Activated CD4-positive, CD25-positive, alpha-beta regulatory T cell treated with anti-CD3 and anti-CD28 coated beads, Interleukin-2, amount 50 U/mL, for 16 hours (primary cell): ENCODE results near the gene SUSD5.

ENCODE experiments used
- DNase-seq: peaks from one replicate; pipeline ENCODE4 v3.0.0-alpha.2; 2020; ENCODE audit warnings: low read depth, low spot score

Gene SUSD5

GRCh38 chr3:33218446-33219174 lies at the start of gene SUSD5:
TSS of gene SUSD5 (minus strand) at chr3:33218810. CDS start at chr3:33218797, 13 bp downstream.
- DNase-seq = no peak

- DNase-seq = no peak
Measured at GRCh38 chr3:33260104-33260503, 41.5 kb upstream of the SUSD5 start.

DNA sequence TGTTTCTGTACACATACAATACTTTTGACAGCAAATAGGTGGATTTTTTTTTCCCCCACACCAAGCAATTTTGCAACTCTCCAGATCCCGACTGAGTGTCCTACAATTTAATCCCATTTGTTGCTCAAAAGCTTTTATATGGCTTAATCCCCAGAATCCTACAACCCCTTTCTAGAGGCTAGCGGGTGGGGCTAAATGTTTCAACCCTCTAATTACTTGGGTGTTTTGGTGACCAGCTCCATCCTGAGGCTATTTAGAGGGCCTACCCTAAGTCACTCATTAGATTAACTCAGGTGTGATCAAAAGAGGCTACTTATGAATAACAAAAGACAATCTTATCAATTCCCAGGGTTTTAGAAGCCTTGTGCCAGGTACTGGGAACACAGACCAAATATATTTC lies 37.6 kb upstream of the SUSD5 start:
- DNase-seq = no peak

DNA sequence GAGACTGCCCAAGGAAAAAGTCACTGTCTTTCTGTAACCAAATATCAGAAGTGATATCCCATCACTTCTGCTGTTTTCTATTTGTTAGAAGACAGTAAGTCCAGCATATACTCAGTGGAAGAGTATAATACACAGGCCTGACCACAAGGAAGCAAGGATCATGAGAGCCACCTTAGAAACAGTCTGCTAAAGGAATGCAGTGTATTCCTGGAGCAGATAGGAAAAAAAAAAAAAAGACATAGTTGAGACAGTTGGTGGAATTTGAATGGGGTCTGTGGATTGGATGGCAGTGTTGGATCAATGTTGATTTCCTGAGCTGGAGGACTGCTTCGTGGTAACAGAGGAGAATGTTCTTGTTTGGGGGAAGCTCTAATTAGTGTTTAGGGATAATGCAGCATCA lies 32.1 kb upstream of the SUSD5 start:
- no peak for DNase-seq

GRCh38 chr3:33246786-33247185 lies 28.2 kb upstream of the SUSD5 start:
- no peak for DNase-seq

DNA sequence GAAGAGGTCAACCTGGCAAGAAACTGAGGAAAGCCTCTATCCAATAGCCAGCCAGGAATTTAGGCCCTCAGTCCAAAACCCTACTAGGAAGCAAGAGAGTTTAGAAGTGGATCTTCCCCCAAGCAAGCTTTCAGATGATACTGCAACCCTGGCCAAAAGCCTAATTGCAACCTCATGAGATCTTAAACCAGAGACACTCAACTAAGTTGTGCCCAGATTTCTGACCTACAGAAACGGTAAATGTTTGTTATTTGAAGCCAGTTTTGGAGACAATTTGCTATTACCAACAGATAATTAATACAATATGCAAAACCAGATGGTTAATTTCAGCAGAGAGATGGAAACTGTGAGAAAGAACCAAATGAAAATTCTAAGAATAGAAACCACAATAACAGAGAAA lies 21.7 kb upstream of the SUSD5 start:
- DNase-seq = no peak

DNA sequence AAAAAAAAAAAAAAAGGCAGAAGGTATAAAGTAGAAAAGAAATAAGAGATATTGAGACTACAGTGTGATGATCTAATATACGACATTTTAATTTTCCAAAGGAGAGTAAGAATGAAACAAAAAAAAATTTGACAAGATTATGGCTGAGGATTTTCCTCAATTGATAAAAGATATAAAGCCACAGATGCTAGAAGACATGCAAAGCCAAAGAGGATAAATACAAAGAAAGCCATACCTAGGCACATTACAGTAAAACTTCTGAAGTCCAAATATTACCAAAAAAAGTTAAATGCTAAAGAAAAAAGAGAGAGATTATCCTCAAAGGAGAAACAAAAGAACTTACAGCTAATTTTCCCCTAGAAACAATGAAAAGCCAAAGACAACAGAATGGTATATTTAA lies 20.3 kb upstream of the SUSD5 start:
- DNase-seq = no peak

DNA sequence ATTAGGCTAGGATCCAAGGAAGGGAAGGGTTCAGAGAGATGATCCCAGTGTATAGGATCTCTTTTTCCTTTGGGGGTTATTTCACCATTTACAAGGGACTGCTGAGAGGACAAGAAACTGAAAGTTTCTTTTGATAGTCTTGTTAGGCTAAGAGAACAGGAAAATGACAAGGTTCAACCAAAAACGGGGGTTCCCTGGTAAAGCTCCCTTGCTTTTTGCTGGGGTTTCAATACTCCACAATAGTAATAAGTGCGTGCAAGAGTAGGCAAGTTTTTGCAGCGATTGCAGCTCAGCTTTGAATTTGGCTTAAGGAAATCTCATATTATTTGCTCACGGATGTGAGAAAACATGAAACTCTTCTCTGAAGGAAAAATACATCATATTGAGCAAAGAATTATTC lies 18.8 kb upstream of the SUSD5 start:
- no peak for DNase-seq

- DNase-seq = no peak
Measured at GRCh38 chr3:33236005-33236404, 17.4 kb upstream of the SUSD5 start.

DNA sequence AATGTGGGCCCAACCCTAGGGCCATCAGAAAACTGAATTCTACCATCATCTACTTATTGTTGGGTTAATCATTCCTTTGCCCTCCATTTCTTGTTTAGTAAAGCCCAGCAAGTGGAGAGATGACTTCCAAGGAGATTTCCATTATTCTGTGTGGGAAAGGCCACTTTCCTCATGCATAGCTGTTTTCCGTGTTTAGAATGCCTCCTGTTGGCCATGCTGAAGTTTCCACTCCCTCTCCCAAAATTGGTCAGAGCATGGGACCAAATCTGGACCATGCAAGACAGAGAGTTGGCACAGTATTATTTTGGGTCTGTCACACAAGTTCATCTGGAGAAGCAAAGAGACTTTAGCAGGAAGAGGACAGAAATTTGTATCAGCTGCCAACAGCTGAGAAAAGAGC lies 15.3 kb upstream of the SUSD5 start:
- DNase-seq = no peak

DNA sequence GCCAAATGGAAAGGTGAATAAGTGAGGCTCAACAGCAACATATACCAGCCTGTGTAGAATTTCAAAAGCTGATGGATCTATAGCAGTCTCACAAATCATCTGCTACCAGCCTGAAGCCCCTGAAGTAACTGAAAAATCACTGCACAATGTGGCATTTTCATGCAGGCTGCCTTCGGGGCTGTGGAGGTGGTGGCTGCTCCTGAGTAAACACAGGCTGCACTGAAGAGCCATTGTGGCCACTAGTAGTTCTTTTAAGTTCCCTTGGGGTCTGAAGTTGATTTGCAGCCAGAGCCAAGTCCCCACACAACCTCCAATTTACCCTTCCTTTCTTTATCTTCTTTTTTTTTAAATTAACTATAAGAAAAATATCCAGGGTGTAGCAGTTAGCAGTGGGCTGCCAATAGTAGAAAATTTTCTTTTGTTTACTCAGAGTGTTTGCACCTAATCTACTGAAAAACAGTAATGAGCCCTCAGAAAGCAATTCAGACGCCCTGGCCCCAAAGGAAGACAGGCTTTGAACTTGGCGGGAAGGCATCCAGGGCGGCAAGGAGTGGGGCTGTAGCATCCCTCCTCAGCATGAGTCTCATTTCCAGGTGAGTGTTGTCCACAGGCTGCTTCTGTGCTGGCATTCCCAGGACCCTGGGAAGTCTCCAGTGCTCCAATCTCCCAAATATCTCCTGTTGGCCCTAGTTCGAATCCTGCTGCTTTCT lies 13.3 kb upstream of the SUSD5 start:
- no peak for DNase-seq

GRCh38 chr3:33229947-33230346 lies 11.3 kb upstream of the SUSD5 start:
- no peak for DNase-seq

GRCh38 chr3:33229066-33229465 lies 10.5 kb upstream of the SUSD5 start:
- no peak for DNase-seq

GRCh38 chr3:33221241-33221640 lies 2.6 kb upstream of the SUSD5 start:
- DNase-seq = no peak

DNA sequence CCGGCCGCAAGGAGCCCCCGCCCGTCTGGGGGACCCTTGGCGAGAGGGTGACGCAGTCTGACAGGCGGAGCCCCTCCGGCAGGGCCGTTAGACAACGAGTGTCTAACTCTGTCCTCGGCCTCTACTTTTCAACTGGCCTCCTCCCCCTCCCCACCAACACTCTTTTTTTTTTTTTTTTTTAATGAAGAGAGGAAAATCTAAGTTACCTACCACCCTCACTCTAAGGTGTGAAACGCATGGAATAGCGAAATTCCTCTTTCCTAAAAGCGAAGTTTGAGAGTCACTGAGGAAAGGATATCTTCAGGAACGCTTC lies 521 bp upstream of the SUSD5 start:
- no peak for DNase-seq

DNA sequence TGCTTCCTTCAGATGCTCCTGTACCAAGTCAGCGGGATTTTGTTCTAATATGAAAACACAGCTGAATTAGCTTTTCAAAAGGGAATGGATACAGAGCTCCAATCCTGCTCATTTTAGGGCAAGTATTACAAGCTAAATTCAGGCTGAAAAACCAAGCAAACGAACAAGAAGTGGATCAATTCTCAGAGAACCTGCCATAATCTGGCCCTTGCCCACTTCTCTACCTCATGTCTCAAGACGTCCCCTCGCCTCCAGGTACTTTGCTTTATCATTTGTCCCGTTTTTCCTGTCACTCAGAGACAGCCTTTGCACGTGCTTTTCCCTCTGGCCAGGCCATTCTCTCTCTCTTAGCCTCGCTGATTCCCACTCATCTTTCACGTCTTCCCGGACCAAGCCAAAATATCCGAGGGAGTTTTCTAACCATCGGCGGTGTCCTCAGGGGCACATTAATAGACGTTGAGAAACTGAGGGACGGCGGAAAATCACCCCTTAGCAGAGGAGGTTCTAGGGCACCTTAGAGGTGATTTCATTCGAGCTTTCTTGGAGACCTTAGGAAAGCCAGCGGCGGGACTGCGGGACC lies 654 bp downstream of the SUSD5 start:
- DNase-seq = no peak

- no peak for DNase-seq
Measured at GRCh38 chr3:33215739-33216138, 2.9 kb downstream of the SUSD5 start.

DNA sequence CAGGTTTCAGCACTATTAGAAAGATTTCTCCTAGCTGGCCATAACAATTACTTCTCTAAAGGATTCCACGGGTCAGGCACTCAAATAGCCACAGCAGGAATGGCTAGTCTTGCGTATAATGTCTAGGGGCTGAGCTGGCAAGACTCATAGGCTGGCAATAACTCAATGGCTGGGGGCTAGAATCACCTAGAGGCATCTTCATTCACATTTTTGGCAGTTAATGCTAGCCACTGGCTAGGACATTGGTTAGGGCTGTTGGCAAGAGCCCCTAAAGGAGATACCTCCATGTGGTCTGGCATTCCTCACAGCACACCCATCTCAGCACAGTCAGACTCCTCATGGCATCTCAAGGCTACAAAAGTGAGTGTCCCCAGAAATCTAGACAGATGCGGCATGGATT lies 6.2 kb downstream of the SUSD5 start:
- no peak for DNase-seq

GRCh38 chr3:33211444-33211843 lies 7.2 kb downstream of the SUSD5 start:
- DNase-seq = no peak

DNA sequence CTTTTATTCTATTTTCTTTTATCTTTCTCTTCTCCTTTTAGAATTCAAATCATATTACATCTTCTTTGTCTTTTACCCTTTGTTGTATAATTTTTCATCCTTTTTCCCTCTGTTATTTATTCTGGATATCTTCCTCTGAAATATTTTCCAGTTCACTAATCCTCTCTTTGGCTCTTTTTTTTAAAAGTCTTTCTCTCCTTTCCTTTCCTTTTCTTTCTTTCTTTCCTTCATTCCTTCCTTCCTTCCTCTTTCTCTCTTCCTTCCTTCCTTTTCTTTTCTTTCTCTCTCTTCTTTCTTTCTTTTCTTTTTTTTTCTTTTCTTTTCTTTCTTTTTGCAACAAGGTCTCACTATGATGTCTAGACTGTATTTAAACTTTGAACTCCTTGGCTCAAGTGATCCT lies 9.3 kb downstream of the SUSD5 start:
- no peak for DNase-seq

GRCh38 chr3:33202711-33203457 lies 15.7 kb downstream of the SUSD5 start:
- no peak for DNase-seq

- DNase-seq = no peak
Measured at GRCh38 chr3:33201195-33201594, 17.4 kb downstream of the SUSD5 start.

DNA sequence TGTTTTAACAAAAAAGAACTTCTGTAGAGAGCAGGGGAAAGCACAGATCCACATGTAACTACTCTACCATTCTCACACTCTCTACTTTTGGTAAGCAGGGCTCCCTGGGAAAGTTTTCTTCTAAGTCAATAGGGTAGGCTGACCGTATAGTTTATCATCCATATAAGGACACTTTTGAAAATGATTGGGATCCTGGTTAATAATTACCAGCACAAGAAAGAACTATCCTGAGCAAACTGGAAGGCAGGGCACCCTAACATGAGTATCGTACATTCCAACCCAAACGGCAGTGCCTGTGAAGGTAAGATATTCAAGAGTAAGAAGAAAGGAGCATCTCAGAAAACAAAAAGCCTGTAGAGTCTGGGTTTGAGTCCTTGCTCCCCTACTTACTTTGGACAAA lies 22.1 kb downstream of the SUSD5 start:
- no peak for DNase-seq
